GM12878 (cell line): ENCODE data around the gene MYADM. TPM values are rescaled to one million over a fixed set of nuclear protein-coding genes. Genes with fewer than 3 reads are reported as not detected.

Source experiments
- CEBPZ ChIP-seq: fragments of 150-350 bp; IDR thresholded peaks from 2 replicates; pipeline ENCODE4 v1.6.1; 2016; ENCODE audit warnings: low read depth, low read length
- EP300 ChIP-seq, 2 experiments: fragments of 150-350 bp in 1 of 2; IDR thresholded peaks; 2 replicates each; pipeline ENCODE4 v1.6.1; 2011 to 2012; ENCODE audit warnings: low read depth in 2 of 2, low read length in 2 of 2, borderline replicate concordance in 1 of 2, improper control_type of control experiment in 1 of 2, inconsistent platforms in 1 of 2; ENCODE audit not compliant: control insufficient read depth in 1 of 2
- FOS ChIP-seq: IDR thresholded peaks from 3 replicates; pipeline ENCODE4 v1.6.1; 2011; ENCODE audit warnings: borderline replicate concordance; ENCODE audit not compliant: insufficient read length; ENCODE audit errors: extremely low read depth
- IRF5 ChIP-seq: fragments of 450-650 bp; IDR thresholded peaks from 2 replicates; pipeline ENCODE4 v1.6.1; 2017; ENCODE audit warnings: borderline replicate concordance
- RCOR1 ChIP-seq: conservative IDR thresholded peaks from 2 replicates; pipeline ENCODE4 v1.6.1; 2012; ENCODE audit warnings: low read depth, low read length, improper control_type of control experiment
- RELA ChIP-seq: fragments of 450-650 bp; IDR thresholded peaks from 2 replicates; pipeline ENCODE4 v1.8.0; 2014; ENCODE audit warnings: borderline replicate concordance; ENCODE audit not compliant: partially characterized antibody
- STAT1 ChIP-seq: fragments of 450-650 bp; conservative IDR thresholded peaks from 2 replicates; pipeline ENCODE4 v1.6.1; 2014; ENCODE audit warnings: antibody characterized with exemption, mild to moderate bottlenecking
- USF2 ChIP-seq: IDR thresholded peaks from 2 replicates; pipeline ENCODE4 v1.6.1; 2011; ENCODE audit warnings: low read depth, low read length, improper control_type of control experiment, borderline replicate concordance
- polyA plus RNA-seq, 11 experiments: library from polyadenylated mRNA; depleted of rRNA in 4 of 11; unstranded in 6 of 11; stranded (reverse) in 5 of 11; fragments of >200 nt; fragmentation: Nextera tagmentation in 4 of 11; fragmentation: Illumina TruSeq in 1 of 11; extraction: Ambion mirVana in 4 of 11; extraction: Trizol in 1 of 11; gene quantifications; 1 replicate in 1 of 11; 2 replicates in 10 of 11; pipeline versions ENCODE4 v1.2.1 to v1.2.3, GENCODE V29; 2011 to 2016; ENCODE audit warnings: inconsistent platforms in 2 of 11, missing spikeins in 2 of 11, low read depth in 1 of 11
- total RNA-seq, 4 experiments: library from RNA; depleted of rRNA in 3 of 4; stranded (reverse); fragments of >200 nt in 3 of 4; fragmentation: Illumina TruSeq in 1 of 4; extraction: Trizol in 1 of 4; gene quantifications; 2 replicates each; pipeline versions ENCODE4 v1.2.1 to v1.2.3, GENCODE V29; 2013 to 2021

Gene MYADM
- total and polyA plus RNA-seq, 10 of the 15 experiments (the other 5 are each of a cell fraction or from before 2014, with no cell fraction given), result 0.04 to 0.46 (median 0.10) TPM

GRCh38 chr19:53898636-53899341, 31.1 kb downstream of the MYADM start (continued):
- TF ChIP-seq IRF5 (no peak), FOS (no peak), CEBPZ (no peak), RELA (no peak), RCOR1 (no peak), STAT1 (no peak), EP300 (IDR thresholded peaks at IDR 0.05; ENCODE audit: borderline replicate concordance in 1 of 2, control insufficient read depth in 1 of 2, low read depth in 2 of 2, low read length in 2 of 2) (no peak), USF2 (no peak)
